ENCODE measurements around the gene RBMS1.
"Not testable (repeated sequence)": the region's sequence is repeated elsewhere in the genome, so short reads cannot be mapped to it uniquely, and the experiment has no call there.

Gene RBMS1

DNA sequence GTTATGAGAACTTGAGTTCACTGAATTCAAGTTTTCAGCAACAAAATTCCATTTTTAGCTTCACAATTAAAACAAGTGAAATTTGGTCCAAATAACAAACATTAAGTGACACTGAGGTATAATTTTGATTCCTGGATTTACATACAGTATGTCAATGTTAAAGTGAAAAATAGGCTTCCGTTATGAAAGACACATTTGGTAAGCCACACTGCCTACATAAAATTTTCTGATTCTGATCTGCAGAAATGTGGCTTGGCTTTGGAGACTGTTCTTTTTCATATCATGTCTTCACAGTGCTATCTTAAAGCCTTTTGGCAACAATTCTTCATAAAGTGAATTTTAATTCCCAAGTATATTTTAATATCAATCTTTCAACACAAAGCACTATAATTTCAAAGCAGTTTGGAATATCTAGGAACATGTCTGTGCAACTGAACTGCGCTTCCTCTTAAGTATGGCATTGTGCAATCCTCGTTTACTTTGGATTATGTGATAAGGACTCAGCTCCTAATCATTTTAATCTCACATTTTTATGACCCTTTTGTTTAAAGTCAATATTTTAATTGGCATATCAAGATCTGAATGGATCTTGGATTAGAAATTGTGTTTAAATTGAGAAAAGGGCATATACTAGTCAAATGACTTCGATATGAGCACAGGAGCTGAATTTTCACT lies 60.0 kb downstream of the RBMS1 start:
- Histone ChIP-seq H3K4me3 (ENCODE audit: low read length) (no peak overlapping the region), H3K36me3 (ENCODE audit: insufficient read depth, low read length) (no peaks in the 10 kb centered on the region), H3K4me1 (ENCODE audit: insufficient read depth, low read length) (no peaks in the 10 kb centered on the region), H3K27me3 (ENCODE audit: insufficient read depth, low read length) (no peaks in the 10 kb centered on the region), H3K9me3 (ENCODE audit: low read length) (no peaks in the 10 kb centered on the region), H2AFZ (ENCODE audit: low read depth, low read length) (no peak overlapping the region)

- H3K9me3 ChIP-seq (ENCODE audit: low read length): no peaks in the 10 kb centered on the region
- no peaks in the 10 kb centered on the region for H3K27me3 ChIP-seq (ENCODE audit: insufficient read depth, low read length)
- H2AFZ ChIP-seq (ENCODE audit: low read depth, low read length): no peak overlapping the region
- no peaks in the 10 kb centered on the region for H3K4me1 ChIP-seq (ENCODE audit: insufficient read depth, low read length)
- H3K4me3 ChIP-seq (ENCODE audit: low read length): no peak overlapping the region
- H3K36me3 ChIP-seq (ENCODE audit: insufficient read depth, low read length): no peaks in the 10 kb centered on the region
These were observed 61.0 kb downstream of the RBMS1 start for GRCh38 chr2:160432633-160433032.

DNA sequence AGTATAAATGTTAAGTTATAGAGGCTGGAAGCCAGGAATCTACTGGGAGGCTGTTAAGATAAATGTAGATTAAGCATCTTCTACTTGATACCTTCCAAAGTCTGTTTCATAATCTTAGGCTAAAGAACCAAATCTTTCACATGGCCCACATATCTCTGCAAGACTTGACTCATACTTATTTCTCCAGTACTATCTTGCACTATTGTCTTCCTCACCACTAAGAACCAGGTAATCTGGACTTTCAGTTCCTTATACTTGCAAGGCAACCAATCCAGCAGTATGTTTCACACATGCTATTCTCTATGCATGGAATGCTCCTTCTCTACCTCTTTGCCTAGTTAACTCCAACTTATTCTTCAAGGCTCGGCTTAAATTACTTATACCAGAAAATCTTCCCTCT lies 62.2 kb downstream of the RBMS1 start:
- H2AFZ ChIP-seq (ENCODE audit: low read depth, low read length): no peak overlapping the region
- no peaks in the 10 kb centered on the region for H3K27me3 ChIP-seq (ENCODE audit: insufficient read depth, low read length)
- H3K9me3 ChIP-seq (ENCODE audit: low read length): no peaks in the 10 kb centered on the region
- no peak overlapping the region for H3K4me3 ChIP-seq (ENCODE audit: low read length)
- H3K36me3 ChIP-seq (ENCODE audit: insufficient read depth, low read length): no peaks in the 10 kb centered on the region
- no peaks in the 10 kb centered on the region for H3K4me1 ChIP-seq (ENCODE audit: insufficient read depth, low read length)

DNA sequence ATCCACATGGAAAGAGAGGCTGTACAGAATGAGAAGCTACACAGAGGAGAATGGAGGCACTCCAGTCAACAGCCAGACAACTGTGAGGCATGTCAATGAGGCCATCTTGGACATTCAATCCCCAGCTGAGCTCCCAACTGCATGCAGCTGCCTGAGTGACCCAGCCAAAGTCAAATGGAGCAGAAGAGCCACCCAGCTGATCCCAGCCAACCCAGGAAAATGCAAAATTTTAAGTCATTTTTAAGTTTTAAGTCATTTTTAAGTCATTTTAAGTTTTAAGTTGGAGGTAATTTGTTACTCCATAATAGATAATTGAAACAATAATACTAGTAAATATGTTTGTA lies 63.6 kb downstream of the RBMS1 start:
- H2AFZ ChIP-seq (ENCODE audit: low read depth, low read length): no peak overlapping the region
- no peaks in the 10 kb centered on the region for H3K9me3 ChIP-seq (ENCODE audit: low read length)
- no peaks in the 10 kb centered on the region for H3K27me3 ChIP-seq (ENCODE audit: insufficient read depth, low read length)
- H3K4me1 ChIP-seq (ENCODE audit: insufficient read depth, low read length): no peaks in the 10 kb centered on the region
- no peak overlapping the region for H3K4me3 ChIP-seq (ENCODE audit: low read length)
- no peaks in the 10 kb centered on the region for H3K36me3 ChIP-seq (ENCODE audit: insufficient read depth, low read length)

DNA sequence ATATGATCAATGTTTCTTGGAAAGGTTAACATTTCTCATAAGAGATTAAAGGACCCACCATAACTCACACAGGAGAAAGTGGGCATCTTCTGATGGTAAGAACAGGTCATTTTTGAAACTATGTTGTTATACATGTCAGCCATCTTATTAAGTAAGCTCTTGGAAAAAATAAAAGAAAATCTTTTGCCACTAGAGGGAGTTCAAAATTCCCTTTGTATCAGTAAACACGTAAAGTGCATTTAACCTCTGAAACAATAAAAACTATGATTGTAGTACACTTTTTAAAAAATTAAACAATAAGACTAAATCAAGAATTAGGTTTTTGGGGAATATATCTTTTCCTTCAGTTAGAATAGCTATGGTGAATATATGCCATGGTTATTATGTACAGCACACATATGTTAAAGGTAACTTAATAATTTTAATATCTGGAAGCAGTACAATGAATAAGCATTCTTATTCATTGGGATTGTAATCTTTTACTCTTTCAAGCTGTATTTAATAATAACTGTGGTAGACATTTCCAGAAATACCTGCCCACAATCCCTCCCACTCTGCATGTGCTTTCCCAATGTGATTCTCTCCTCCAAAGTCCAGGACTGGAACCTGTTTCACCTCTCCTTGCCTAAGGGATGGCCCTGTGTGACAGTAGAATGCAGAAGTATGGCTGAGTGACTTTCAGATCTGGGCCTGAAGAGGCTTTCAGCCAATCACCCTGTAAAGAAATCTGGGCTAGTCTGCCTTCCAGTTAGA lies 64.2 kb downstream of the RBMS1 start:
- H2AFZ ChIP-seq (ENCODE audit: low read depth, low read length): no peak overlapping the region
- no peaks in the 10 kb centered on the region for H3K9me3 ChIP-seq (ENCODE audit: low read length)
- no peak overlapping the region for H3K4me3 ChIP-seq (ENCODE audit: low read length)
- no peaks in the 10 kb centered on the region for H3K36me3 ChIP-seq (ENCODE audit: insufficient read depth, low read length)
- no peaks in the 10 kb centered on the region for H3K27me3 ChIP-seq (ENCODE audit: insufficient read depth, low read length)
- no peaks in the 10 kb centered on the region for H3K4me1 ChIP-seq (ENCODE audit: insufficient read depth, low read length)

DNA sequence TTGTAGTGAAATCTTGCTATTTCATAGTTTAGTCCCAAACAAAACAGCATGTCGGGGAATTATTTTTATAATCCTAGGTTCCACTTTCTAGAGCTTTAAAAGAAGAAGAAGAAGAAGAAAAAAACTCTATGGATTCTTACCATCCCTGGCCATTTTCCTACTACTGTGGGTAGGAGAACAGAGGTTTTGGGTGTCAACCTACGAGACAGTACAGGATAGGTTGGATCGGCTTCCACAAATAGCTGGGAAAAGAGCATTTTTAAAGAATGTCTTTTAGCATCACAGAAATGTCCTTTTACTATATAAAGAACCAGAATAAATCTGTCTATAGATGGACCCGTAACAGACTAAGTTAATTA lies 65.2 kb downstream of the RBMS1 start:
- Histone ChIP-seq H3K9me3 (ENCODE audit: low read length) (no peaks in the 10 kb centered on the region), H2AFZ (ENCODE audit: low read depth, low read length) (no peak overlapping the region), H3K27me3 (ENCODE audit: insufficient read depth, low read length) (no peaks in the 10 kb centered on the region), H3K4me1 (ENCODE audit: insufficient read depth, low read length) (no peaks in the 10 kb centered on the region), H3K36me3 (ENCODE audit: insufficient read depth, low read length) (no peaks in the 10 kb centered on the region), H3K4me3 (ENCODE audit: low read length) (no peak overlapping the region)

DNA sequence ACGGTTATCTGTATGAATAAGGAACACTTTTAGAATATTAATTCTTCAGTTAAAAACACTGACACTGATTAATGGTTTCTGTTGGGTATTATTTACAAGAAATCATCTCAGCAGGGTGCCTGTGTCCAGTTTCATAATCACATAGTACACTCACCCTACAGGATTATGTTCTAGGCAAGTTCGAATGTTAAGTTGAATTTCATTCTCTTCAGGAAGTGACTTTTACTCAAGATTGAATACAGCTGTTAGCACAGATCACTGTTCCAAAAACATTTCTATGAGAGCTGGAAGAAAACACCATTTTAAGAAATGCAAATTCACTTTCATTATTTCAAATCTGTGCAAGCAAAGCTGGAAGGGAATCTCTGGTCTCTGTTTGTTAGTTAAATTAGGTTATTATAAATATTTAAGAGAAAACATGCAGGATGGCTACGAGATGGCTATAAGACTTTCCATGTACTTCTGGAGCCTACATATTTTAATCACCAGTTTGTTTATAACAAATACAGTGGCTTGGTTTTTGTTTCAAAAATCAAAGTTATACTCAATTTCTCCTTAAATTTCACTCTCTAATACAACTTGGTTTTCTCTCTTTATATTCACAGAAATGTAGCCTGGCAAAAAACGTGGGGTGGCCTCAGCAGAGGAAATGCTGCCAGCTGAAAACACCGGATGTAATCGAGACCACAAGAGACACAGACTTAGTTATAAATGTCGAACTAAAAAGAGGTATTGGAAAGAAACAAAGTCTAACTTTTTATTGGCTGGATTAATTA lies 65.8 kb downstream of the RBMS1 start:
- H3K4me3 ChIP-seq (ENCODE audit: low read length): no peak overlapping the region
- H3K4me1 ChIP-seq (ENCODE audit: insufficient read depth, low read length): no peaks in the 10 kb centered on the region

DNA sequence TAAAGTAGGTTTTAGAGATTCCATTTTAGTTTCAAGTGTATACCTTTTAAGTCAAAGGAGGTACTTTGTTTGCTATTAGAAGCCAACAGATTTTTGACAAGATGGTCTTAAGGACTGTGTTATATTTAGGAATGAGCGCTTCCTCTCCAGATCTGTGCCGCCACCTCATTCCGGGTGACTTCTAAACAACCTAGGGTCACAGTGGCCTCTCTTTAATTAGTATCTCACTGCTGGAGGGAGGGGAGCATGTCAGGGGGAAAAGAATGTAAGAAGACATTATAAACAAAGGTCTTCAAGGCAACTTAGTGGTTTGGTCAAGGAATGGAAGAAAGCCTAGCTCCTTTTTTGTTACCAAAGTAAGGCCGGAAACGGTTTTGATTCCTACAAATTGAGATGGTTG lies 67.0 kb downstream of the RBMS1 start:
- Histone ChIP-seq H2AFZ (ENCODE audit: low read depth, low read length) (no peak overlapping the region), H3K36me3 (ENCODE audit: insufficient read depth, low read length) (no peaks in the 10 kb centered on the region), H3K4me3 (ENCODE audit: low read length) (no peak overlapping the region), H3K9me3 (ENCODE audit: low read length) (no peaks in the 10 kb centered on the region), H3K4me1 (ENCODE audit: insufficient read depth, low read length) (no peaks in the 10 kb centered on the region), H3K27me3 (ENCODE audit: insufficient read depth, low read length) (no peaks in the 10 kb centered on the region)

More for the DNA sequence above, 65.8 kb downstream of the RBMS1 start:
- Histone ChIP-seq H3K36me3 (ENCODE audit: insufficient read depth, low read length) (no peaks in the 10 kb centered on the region), H2AFZ (ENCODE audit: low read depth, low read length) (no peak overlapping the region), H3K27me3 (ENCODE audit: insufficient read depth, low read length) (no peaks in the 10 kb centered on the region), H3K9me3 (ENCODE audit: low read length) (no peaks in the 10 kb centered on the region)

DNA sequence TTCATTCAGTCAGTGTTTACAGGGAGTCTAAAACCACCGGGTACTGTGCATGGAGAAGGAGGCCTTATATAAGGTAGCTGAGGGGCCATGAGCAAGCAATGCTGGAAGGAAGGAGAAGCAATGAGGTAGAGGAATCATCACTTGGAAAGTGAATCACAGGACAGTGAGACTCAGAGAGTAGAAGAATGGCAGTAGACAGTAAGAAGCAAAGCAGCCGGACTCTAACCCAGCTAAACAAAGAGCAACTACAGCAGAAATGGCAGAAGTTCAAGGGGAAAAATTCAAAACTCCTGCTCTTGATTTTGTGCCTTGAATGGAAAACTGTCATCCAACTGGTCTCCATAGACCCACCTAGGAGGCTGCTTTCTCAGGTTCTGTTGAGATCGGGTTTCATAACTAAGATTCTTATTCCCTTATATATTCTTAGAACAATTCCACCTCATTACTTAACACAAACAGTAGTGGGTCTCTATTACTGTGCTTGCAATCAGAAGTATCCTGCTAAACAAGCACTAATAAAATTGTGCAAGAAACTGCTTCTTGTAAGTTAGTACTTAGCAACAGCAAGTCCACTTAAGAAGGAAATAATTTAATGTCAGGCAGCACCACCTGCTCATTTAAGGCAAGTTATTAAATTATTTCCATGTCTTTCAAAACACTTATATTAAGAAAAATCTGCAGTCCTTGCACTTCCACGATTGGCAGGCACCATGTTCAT lies 68.0 kb downstream of the RBMS1 start:
- H3K27me3 ChIP-seq (ENCODE audit: insufficient read depth, low read length): no peaks in the 10 kb centered on the region

DNA sequence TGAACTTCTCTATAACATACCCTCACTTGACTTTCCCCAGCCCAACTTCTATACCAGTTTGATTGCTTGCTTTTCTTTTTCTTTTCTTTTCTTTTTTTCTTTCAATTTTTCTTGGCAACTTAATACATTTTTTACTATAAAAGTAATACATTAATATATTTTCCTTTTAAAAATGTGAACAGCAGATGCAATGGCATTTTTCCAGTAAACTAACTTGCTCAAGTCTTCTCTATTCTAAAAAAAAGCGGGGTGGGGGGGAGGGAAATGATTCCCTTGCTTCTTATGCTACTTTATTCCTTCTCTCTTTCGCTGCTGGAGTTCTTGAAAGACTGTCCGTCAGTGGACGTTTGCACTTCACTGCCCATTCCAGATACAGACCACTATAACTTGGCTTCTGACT lies 70.5 kb downstream of the RBMS1 start:
- no peaks in the 10 kb centered on the region for H3K36me3 ChIP-seq (ENCODE audit: insufficient read depth, low read length)
- no peaks in the 10 kb centered on the region for H3K27me3 ChIP-seq (ENCODE audit: insufficient read depth, low read length)
- no peaks in the 10 kb centered on the region for H3K9me3 ChIP-seq (ENCODE audit: low read length)
- no peak overlapping the region for H2AFZ ChIP-seq (ENCODE audit: low read depth, low read length)
- peaks cover under 1% of the 10 kb centered on the region for H3K4me1 ChIP-seq (ENCODE audit: insufficient read depth, low read length)
- H3K4me3 ChIP-seq (ENCODE audit: low read length): no peak overlapping the region

More for the DNA sequence above, 68.0 kb downstream of the RBMS1 start:
- Histone ChIP-seq H3K9me3 (ENCODE audit: low read length) (no peaks in the 10 kb centered on the region), H3K4me1 (ENCODE audit: insufficient read depth, low read length) (no peaks in the 10 kb centered on the region), H2AFZ (ENCODE audit: low read depth, low read length) (no peak overlapping the region), H3K36me3 (ENCODE audit: insufficient read depth, low read length) (no peaks in the 10 kb centered on the region), H3K4me3 (ENCODE audit: low read length) (no peak overlapping the region)

DNA sequence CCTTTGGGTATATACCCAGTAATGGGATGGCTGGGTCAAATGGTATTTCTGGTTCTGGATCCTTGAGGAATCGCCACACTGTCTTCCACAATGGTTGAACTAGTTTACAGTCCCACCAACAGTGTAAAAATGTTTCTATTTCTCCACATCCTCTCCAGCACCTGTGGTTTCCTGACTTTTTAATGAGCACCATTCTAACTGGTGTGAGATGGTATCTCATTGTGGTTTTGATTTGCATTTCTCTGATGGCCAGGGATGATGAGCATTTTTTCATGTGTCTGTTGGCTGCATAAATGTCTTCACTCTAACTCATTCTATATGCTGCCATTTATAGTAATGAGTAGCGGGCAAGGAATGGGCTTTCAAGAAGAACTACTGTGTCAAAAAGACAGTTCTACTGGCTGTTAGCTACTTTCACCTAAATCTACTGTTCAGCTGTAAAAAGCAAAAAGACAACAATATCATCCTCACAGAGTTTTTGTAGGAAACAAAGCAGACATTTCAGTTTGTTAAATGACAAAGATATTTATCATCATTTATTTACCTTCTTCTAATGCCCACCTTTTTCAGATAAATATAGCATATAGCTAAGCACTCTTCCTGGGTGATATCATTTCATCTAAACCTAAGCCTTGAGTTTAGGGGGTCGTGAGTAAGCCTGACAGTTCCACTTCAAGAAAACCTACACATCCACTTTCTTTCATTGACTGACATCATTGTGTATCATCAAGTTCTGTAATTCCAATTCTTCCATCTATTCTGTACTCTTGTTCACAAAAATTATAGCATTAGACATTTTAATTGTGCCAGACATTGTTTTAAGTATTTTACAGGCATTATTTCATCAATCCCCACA lies 71.7 kb downstream of the RBMS1 start:
- peaks cover 13% of the 10 kb centered on the region for H3K4me1 ChIP-seq (ENCODE audit: insufficient read depth, low read length)

DNA sequence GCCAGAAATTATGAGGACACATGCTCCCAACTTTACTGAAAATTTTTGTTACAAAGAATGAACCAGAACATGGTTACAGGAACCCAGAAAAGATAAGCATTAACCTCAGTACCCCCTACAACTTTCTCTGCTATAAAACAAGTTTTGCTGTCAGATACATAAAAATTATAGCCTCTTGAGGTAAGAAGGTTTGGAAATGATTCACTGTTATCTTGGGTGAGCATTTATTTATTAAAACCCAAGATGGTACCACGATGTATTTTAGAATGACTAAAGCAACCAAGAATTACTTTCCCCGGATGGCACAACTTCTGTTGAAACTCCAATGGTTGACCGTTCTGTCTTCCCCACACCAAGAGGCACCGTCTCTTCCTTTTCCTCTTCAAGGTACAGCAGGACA lies 72.9 kb downstream of the RBMS1 start:
- H3K4me1 ChIP-seq (ENCODE audit: insufficient read depth, low read length): peaks cover 14% of the 10 kb centered on the region
- H2AFZ ChIP-seq (ENCODE audit: low read depth, low read length): no peak overlapping the region
- H3K27me3 ChIP-seq (ENCODE audit: insufficient read depth, low read length): no peaks in the 10 kb centered on the region
- H3K9me3 ChIP-seq (ENCODE audit: low read length): no peaks in the 10 kb centered on the region
- no peaks in the 10 kb centered on the region for H3K36me3 ChIP-seq (ENCODE audit: insufficient read depth, low read length)
- H3K4me3 ChIP-seq (ENCODE audit: low read length): no peak overlapping the region

More for the DNA sequence above, 71.7 kb downstream of the RBMS1 start:
- H3K4me3 ChIP-seq (ENCODE audit: low read length); H3K36me3 ChIP-seq (ENCODE audit: insufficient read depth, low read length); H3K9me3 ChIP-seq (ENCODE audit: low read length); H2AFZ ChIP-seq (ENCODE audit: low read depth, low read length); H3K27me3 ChIP-seq (ENCODE audit: insufficient read depth, low read length): not testable (repeated sequence)
